HepG2 (cell line): ENCODE data around the gene OPRL1. TPM values are rescaled to one million over a fixed set of nuclear protein-coding genes. Genes with fewer than 3 reads are reported as not detected.

Source experiments
- AGO2 ChIP-seq: fragments of 200-400 bp; formaldehyde crosslinking; optimal IDR thresholded peaks from 2 replicates; pipeline ENCODE3; 2017; ENCODE audit warnings: mild to moderate bottlenecking, low read depth, low read length, moderate library complexity
- DNMT3B ChIP-seq: conservative IDR thresholded peaks from 2 replicates; pipeline ENCODE4 v1.6.1; 2016; ENCODE audit warnings: missing biosample characterization, control low read depth
- GZF1 ChIP-seq: sonication (generic); formaldehyde crosslinking; IDR thresholded peaks from 2 replicates; pipeline ENCODE4 v1.5.1; 2020; ENCODE audit warnings: mild to moderate bottlenecking, missing genetic modification reagents
- JARID2 ChIP-seq: sonication (generic); formaldehyde crosslinking; IDR thresholded peaks from 2 replicates; pipeline ENCODE4 v1.8.1; 2023; ENCODE audit warnings: missing genetic modification reagents, inconsistent platforms; ENCODE audit not compliant: insufficient replicate concordance
- JUND ChIP-seq: sonication (generic); formaldehyde crosslinking; IDR thresholded peaks from 2 replicates; pipeline ENCODE4 v1.8.0; 2022; ENCODE audit warnings: mild to moderate bottlenecking, missing genetic modification reagents
- KAT2B ChIP-seq: fragments of 150-350 bp; IDR thresholded peaks from 2 replicates; pipeline ENCODE4 v1.6.1; 2014; ENCODE audit warnings: low read depth, low read length, borderline replicate concordance
- KDM2A ChIP-seq: sonication (generic); formaldehyde crosslinking; IDR thresholded peaks from 2 replicates; pipeline ENCODE4 v1.4.0; 2020; ENCODE audit warnings: low read depth, missing genetic modification reagents, borderline replicate concordance
- NFYC ChIP-seq: IDR thresholded peaks from 2 replicates; pipeline ENCODE4 v1.6.1; 2016; ENCODE audit warnings: missing genetic modification reagents, missing compliant biosample characterization
- NKX3-1 ChIP-seq: sonication (generic); formaldehyde crosslinking; IDR thresholded peaks from 2 replicates; pipeline ENCODE4 v1.5.0; 2020; ENCODE audit warnings: missing genetic modification reagents
- NR2F2 ChIP-seq: IDR thresholded peaks from 2 replicates; pipeline ENCODE4 v1.6.1; 2012; ENCODE audit warnings: low read depth, inconsistent platforms, borderline replicate concordance
- NRL ChIP-seq: sonication (generic); formaldehyde crosslinking; IDR thresholded peaks from 2 replicates; pipeline ENCODE4 v1.5.0; 2020; ENCODE audit warnings: missing genetic modification reagents, mild to moderate bottlenecking, moderate library complexity, borderline replicate concordance
- PRMT3 ChIP-seq: sonication (generic); formaldehyde crosslinking; IDR thresholded peaks from 2 replicates; pipeline ENCODE4 v1.8.1; 2022; ENCODE audit warnings: low read depth, mild to moderate bottlenecking, moderate library complexity, missing genetic modification reagents, borderline replicate concordance
- RARA ChIP-seq: IDR thresholded peaks from 2 replicates; pipeline ENCODE4 v1.6.1; 2016; ENCODE audit warnings: missing genetic modification reagents, missing compliant biosample characterization
- RBM22 ChIP-seq: fragments of 200-400 bp; formaldehyde crosslinking; optimal IDR thresholded peaks from 2 replicates; pipeline ENCODE3; 2017; ENCODE audit warnings: mild to moderate bottlenecking, low read length, moderate library complexity
- RFXANK ChIP-seq: IDR thresholded peaks from 2 replicates; pipeline ENCODE4 v1.6.1; 2016
- TARDBP ChIP-seq: sonication (generic); formaldehyde crosslinking; IDR thresholded peaks from 2 replicates; pipeline ENCODE4 v1.8.0; 2022; ENCODE audit warnings: mild to moderate bottlenecking, missing genetic modification reagents
- TFDP1 ChIP-seq: IDR thresholded peaks from 2 replicates; pipeline ENCODE4 v1.6.1; 2016; ENCODE audit warnings: missing compliant biosample characterization, missing genetic modification reagents, borderline replicate concordance
- TGIF2 ChIP-seq: IDR thresholded peaks from 2 replicates; pipeline ENCODE4 v1.6.1; 2016; ENCODE audit warnings: control low read depth, missing compliant biosample characterization
- YEATS2 ChIP-seq: sonication (generic); formaldehyde crosslinking; IDR thresholded peaks from 2 replicates; pipeline ENCODE4 v1.4.0; 2020; ENCODE audit warnings: missing genetic modification reagents, borderline replicate concordance
- ZNF253 ChIP-seq: sonication (generic); formaldehyde crosslinking; IDR thresholded peaks from 2 replicates; pipeline ENCODE4 v1.8.0; 2022; ENCODE audit warnings: mild to moderate bottlenecking, missing genetic modification reagents, borderline replicate concordance
- ZNF296 ChIP-seq: sonication (generic); formaldehyde crosslinking; conservative IDR thresholded peaks from 2 replicates; pipeline ENCODE4 v1.5.0; 2020; ENCODE audit warnings: mild to moderate bottlenecking, missing genetic modification reagents
- ZNF326 ChIP-seq: sonication (generic); formaldehyde crosslinking; IDR thresholded peaks from 2 replicates; pipeline ENCODE4 v1.4.0; 2020; ENCODE audit warnings: missing genetic modification reagents, borderline replicate concordance
- ZNF335 ChIP-seq: sonication (generic); formaldehyde crosslinking; IDR thresholded peaks from 2 replicates; pipeline ENCODE4 v1.4.0; 2020; ENCODE audit warnings: missing genetic modification reagents
- ZNF354B ChIP-seq: sonication (generic); formaldehyde crosslinking; IDR thresholded peaks from 2 replicates; pipeline ENCODE4 v1.8.0; 2022; ENCODE audit warnings: mild to moderate bottlenecking, missing genetic modification reagents
- ZNF383 ChIP-seq: sonication (generic); formaldehyde crosslinking; IDR thresholded peaks from 2 replicates; pipeline ENCODE4 v1.4.0; 2020; ENCODE audit warnings: missing genetic modification reagents, mild to moderate bottlenecking, borderline replicate concordance
- ZNF503 ChIP-seq: sonication (generic); formaldehyde crosslinking; IDR thresholded peaks from 2 replicates; pipeline ENCODE4 v1.4.0; 2020; ENCODE audit warnings: missing genetic modification reagents
- ZNF556 ChIP-seq: sonication (generic); formaldehyde crosslinking; IDR thresholded peaks from 2 replicates; pipeline ENCODE4 v1.4.0; 2020; ENCODE audit warnings: mild to moderate bottlenecking, missing genetic modification reagents, borderline replicate concordance
- ZNF563 ChIP-seq: sonication (generic); formaldehyde crosslinking; IDR thresholded peaks from 2 replicates; pipeline ENCODE4 v1.8.0; 2022; ENCODE audit warnings: mild to moderate bottlenecking, moderate library complexity, missing genetic modification reagents
- ZNF572 ChIP-seq: sonication (generic); formaldehyde crosslinking; IDR thresholded peaks from 2 replicates; pipeline ENCODE4 v1.5.1; 2020; ENCODE audit warnings: mild to moderate bottlenecking, missing genetic modification reagents
- ZNF713 ChIP-seq: sonication (generic); formaldehyde crosslinking; IDR thresholded peaks from 2 replicates; pipeline ENCODE4 v1.4.0; 2020; ENCODE audit warnings: mild to moderate bottlenecking, missing genetic modification reagents
- ZNF761 ChIP-seq: sonication (generic); formaldehyde crosslinking; conservative IDR thresholded peaks from 2 replicates; pipeline ENCODE4 v1.4.0; 2020; ENCODE audit warnings: mild to moderate bottlenecking, missing genetic modification reagents
- ZNF766 ChIP-seq: sonication (generic); formaldehyde crosslinking; IDR thresholded peaks from 2 replicates; pipeline ENCODE4 v1.5.0; 2020; ENCODE audit warnings: missing genetic modification reagents, borderline replicate concordance
- ZNF777 ChIP-seq: sonication (generic); formaldehyde crosslinking; IDR thresholded peaks from 2 replicates; pipeline ENCODE4 v1.4.0; 2020; ENCODE audit warnings: missing genetic modification reagents
- polyA plus RNA-seq, 8 experiments: library from polyadenylated mRNA; depleted of rRNA in 3 of 8; stranded (reverse) in 7 of 8; unstranded in 1 of 8; fragments of >200 nt; fragmentation: Illumina TruSeq in 4 of 8; extraction: Trizol in 4 of 8; gene quantifications; 2 replicates each; pipeline versions ENCODE4 v1.2.1 to v1.2.3, GENCODE V29; 2011 to 2016; ENCODE audit warnings: low read depth in 4 of 8, missing spikeins in 1 of 8, mixed read lengths in 1 of 8; ENCODE audit not compliant: insufficient read depth in 1 of 8
- total RNA-seq, 5 experiments: library from RNA; depleted of rRNA; stranded (reverse); fragments of >200 nt; fragmentation: Illumina TruSeq; extraction: Trizol; gene quantifications; 2 replicates each; pipeline ENCODE4 v1.2.3, GENCODE V29; 2016; ENCODE audit warnings: low read depth in 1 of 5

Gene OPRL1
- total and polyA plus RNA-seq, 2 of the 13 experiments (the other 11 are each of a cell fraction or from before 2014, with no cell fraction given), result 0.35 to 0.71 TPM

- 0 out of 2 replicates have a peak, but pooled peaks have one; percentile 33 for TF ChIP-seq ZNF777
- TF ChIP-seq RBM22, result peak; percentile 84
- no peak for TF ChIP-seq TGIF2 (CRISPR knock-in tag)
- no peak for TF ChIP-seq ZNF253 (CRISPR knock-in tag)
- no peak for TF ChIP-seq ZNF503 (CRISPR knock-in tag)
- TF ChIP-seq AGO2, result no peak
- no peak for TF ChIP-seq ZNF713 (CRISPR knock-in tag)
- TF ChIP-seq RFXANK (CRISPR knock-in tag), result no peak
- 0 out of 2 replicates have a peak, but pooled peaks have one; percentile 10 for TF ChIP-seq ZNF383 (CRISPR knock-in tag)
- no peak for TF ChIP-seq NKX3-1 (CRISPR knock-in tag)
- TF ChIP-seq PRMT3, result no peak
- TF ChIP-seq ZNF326 (CRISPR knock-in tag), result no peak
- TF ChIP-seq YEATS2 (CRISPR knock-in tag), result no peak
- TF ChIP-seq ZNF563 (CRISPR knock-in tag), result no peak
- TF ChIP-seq KDM2A (CRISPR knock-in tag), result no peak; the same call in 1 of the 2 replicates
- TF ChIP-seq JARID2, result no peak
- TF ChIP-seq ZNF572 (CRISPR knock-in tag), result no peak
- TF ChIP-seq ZNF761 (CRISPR knock-in tag), result 0 out of 2 replicates have a peak, but pooled peaks have one; percentile 3
- no peak for TF ChIP-seq ZNF556 (CRISPR knock-in tag)
- no peak for TF ChIP-seq NFYC (CRISPR knock-in tag)
- no peak for TF ChIP-seq RARA (CRISPR knock-in tag)
- no peak for TF ChIP-seq JUND
- no peak for TF ChIP-seq NRL (CRISPR knock-in tag)
- no peak for TF ChIP-seq ZNF335 (CRISPR knock-in tag)
- no peak for TF ChIP-seq TARDBP (CRISPR knock-in tag)
- no peak for TF ChIP-seq ZNF354B (CRISPR knock-in tag)
- no peak for TF ChIP-seq TFDP1
- TF ChIP-seq GZF1 (CRISPR knock-in tag), result no peak; the same call in 1 of the 2 replicates
- no peak for TF ChIP-seq ZNF296 (CRISPR knock-in tag)
- no peak for TF ChIP-seq KAT2B
- TF ChIP-seq DNMT3B, result no peak
- TF ChIP-seq NR2F2, result peak; percentile 44; the same call in 1 of the 2 replicates
- no peak for TF ChIP-seq ZNF766 (CRISPR knock-in tag)
These were observed 42.7 kb upstream of the OPRL1 start (continued) for GRCh38 chr20:64037199-64037497.
